NT2/D1 (cell line): Measurements from ENCODE around the gene AQP1.

ENCODE experiments used
- DNase-seq: peaks from one replicate; pipeline ENCODE4 v3.0.0-alpha.2; 2011; ENCODE audit warnings: low read depth, low spot score
- H3K27me3 ChIP-seq: 2 replicates; pipeline ENCODE4 v1.6.0; 2011; ENCODE audit warnings: mild to moderate bottlenecking; ENCODE audit not compliant: insufficient read length, insufficient read depth
- H3K36me3 ChIP-seq: 2 replicates; pipeline ENCODE4 v1.6.1; 2011; ENCODE audit warnings: mild to moderate bottlenecking, low read length, mixed read lengths; ENCODE audit not compliant: insufficient read depth, insufficient read length
- H3K4me1 ChIP-seq: 2 replicates; pipeline ENCODE4 v1.5.1; 2011; ENCODE audit not compliant: insufficient read depth, insufficient read length
- H3K4me3 ChIP-seq: 2 replicates; pipeline ENCODE4 v1.5.1; 2011; ENCODE audit warnings: low read depth; ENCODE audit not compliant: insufficient read length
- H3K9ac ChIP-seq: 2 replicates; pipeline ENCODE4 v1.6.0; 2011; ENCODE audit warnings: low read depth; ENCODE audit not compliant: insufficient read length
- H3K9me3 ChIP-seq: 2 replicates; pipeline ENCODE4 v1.5.1; 2011; ENCODE audit warnings: mild to moderate bottlenecking, low read length; ENCODE audit not compliant: insufficient read depth
- SUZ12 ChIP-seq: IDR thresholded peaks from 2 replicates; pipeline ENCODE4 v1.6.1; 2011; ENCODE audit not compliant: insufficient read length, insufficient read depth; ENCODE audit errors: extremely low read depth
- YY1 ChIP-seq: IDR thresholded peaks from 2 replicates; pipeline ENCODE4 v1.6.1; 2011; ENCODE audit not compliant: insufficient read length, insufficient read depth
- ZNF274 ChIP-seq: IDR thresholded peaks from 2 replicates; pipeline ENCODE4 v1.6.1; 2011; ENCODE audit warnings: mild to moderate bottlenecking, low read depth, low read length

AQP1 gene

GRCh38 chr7:30971840-30972563, 60.3 kb downstream of the AQP1 start:
- Histone ChIP-seq H3K4me3 (no peak overlapping the region), H3K4me1 (peaks cover 9% of the 10 kb centered on the region), H3K9me3 (no peaks in the 10 kb centered on the region), H3K27me3 (peaks cover 12% of the 10 kb centered on the region), H3K36me3 (no peaks in the 10 kb centered on the region), H3K9ac (no peak overlapping the region)
- no peak for DNase-seq
- TF ChIP-seq SUZ12 = no peak
- no peak for TF ChIP-seq YY1
- TF ChIP-seq ZNF274 = no peak

DNA sequence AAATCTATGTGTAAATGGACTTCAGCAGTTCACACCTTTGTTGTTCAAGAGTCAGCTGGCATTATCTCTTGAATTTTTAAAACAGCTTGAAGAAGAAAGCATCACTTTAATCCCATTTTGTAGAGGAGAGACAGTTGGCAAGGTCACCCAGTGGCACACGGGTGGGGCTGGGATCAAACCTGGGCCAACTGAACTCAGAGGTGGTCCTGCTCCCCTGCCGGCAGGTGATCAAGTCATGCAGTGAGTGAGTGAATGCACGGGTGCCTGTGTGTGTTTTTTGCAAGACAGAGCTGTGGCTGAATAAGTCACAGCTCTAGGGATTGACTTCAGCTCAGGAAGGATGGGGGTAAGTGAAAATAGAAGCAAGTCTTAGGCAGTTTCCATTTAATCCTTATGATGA, 61.6 kb downstream of the AQP1 start:
- Histone ChIP-seq H3K36me3 (no peaks in the 10 kb centered on the region), H3K9me3 (no peaks in the 10 kb centered on the region), H3K4me3 (no peak overlapping the region), H3K9ac (no peak overlapping the region), H3K4me1 (peaks cover 9% of the 10 kb centered on the region), H3K27me3 (peaks cover 12% of the 10 kb centered on the region)
- TF ChIP-seq ZNF274 = no peak
- no peak for TF ChIP-seq YY1
- TF ChIP-seq SUZ12 = no peak
- DNase-seq = no peak

DNA sequence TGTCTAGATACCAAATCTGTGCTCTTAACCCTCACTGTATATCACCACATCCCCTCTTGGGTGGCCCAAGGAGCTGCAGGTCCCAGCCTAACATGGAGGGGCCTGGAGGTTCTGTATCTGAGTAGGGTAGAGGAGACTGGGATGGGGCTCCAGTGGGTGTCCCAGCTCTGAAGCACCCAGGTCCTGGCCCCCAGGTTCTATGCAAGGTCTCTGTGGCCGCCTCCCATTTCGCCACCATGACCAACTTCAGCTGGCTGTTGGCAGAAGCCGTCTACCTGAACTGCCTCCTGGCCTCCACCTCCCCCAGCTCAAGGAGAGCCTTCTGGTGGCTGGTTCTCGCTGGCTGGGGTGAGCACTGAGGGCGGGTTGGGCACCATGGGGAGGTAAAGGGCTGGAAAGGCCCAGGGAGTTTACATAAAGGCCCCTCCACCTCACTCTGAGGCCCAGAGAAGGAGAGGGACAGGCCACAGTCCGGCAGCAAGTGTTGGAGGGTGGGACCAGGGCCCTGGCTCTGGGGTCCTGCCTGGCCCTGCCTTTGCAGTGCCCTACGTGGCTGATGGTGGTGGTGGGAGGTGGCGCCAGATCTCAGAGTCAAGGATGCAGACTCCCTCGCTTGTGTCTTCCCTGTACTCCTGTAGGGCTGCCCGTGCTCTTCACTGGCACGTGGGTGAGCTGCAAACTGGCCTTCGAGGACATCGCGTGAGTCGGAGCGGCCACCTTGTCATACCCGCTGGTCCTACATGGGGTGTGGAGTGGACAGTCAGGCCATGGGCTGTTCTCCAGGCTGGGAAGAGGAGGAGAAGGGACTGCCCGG, 62.3 kb downstream of the AQP1 start:
- no peak overlapping the region for H3K4me3 ChIP-seq
- H3K4me1 ChIP-seq = peaks cover 9% of the 10 kb centered on the region
- H3K27me3 ChIP-seq = peaks cover 12% of the 10 kb centered on the region
- no peaks in the 10 kb centered on the region for H3K9me3 ChIP-seq
- no peaks in the 10 kb centered on the region for H3K36me3 ChIP-seq
- TF ChIP-seq SUZ12 (no peak), ZNF274 (no peak), YY1 (no peak)
- H3K9ac ChIP-seq = no peak overlapping the region
- no peak for DNase-seq

DNA sequence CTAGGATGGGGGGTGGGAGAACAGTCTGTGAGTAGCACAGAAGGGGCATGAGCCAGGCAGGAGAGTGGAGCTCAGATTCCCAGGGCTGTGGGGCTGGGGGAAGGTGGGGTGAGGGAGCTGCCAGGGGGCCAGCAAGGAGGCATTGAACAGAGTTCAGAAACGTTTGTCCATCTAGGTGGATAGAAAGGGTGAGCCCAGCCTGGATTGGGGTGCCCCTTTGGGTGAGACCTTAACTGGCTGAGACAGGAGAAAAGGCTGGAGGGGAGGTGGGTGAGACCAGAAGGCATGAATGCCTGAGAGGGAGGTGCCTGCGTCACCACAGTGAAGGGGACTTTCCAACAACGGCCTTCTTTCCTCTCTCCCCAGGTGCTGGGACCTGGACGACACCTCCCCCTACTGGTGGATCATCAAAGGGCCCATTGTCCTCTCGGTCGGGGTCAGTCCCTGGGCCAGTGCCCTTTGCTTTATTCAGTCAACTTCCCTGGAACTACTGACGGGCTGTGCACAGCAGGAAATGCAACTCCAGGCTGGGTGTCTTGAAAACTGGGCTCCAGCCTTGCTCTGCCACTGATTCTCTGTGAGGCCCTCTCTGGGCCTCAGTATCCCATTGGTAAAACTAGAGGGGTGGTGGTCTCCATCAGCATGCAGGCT, 63.1 kb downstream of the AQP1 start:
- H3K9ac ChIP-seq = no peak overlapping the region
- no peaks in the 10 kb centered on the region for H3K36me3 ChIP-seq
- no peak for TF ChIP-seq SUZ12
- TF ChIP-seq ZNF274 = no peak
- no peak for TF ChIP-seq YY1
- peak; percentile 60 for DNase-seq
- H3K9me3 ChIP-seq = no peaks in the 10 kb centered on the region
- peaks cover 9% of the 10 kb centered on the region for H3K4me1 ChIP-seq
- peaks cover 12% of the 10 kb centered on the region for H3K27me3 ChIP-seq
- H3K4me3 ChIP-seq = no peak overlapping the region
